DLD1 (cell line): Measurements from ENCODE around the gene CABP4.
"Not testable (repeated sequence)": the region's sequence is repeated elsewhere in the genome, so short reads cannot be mapped to it uniquely, and the experiment has no call there.

ENCODE experiments used
- in situ Hi-C: cut with HindIII; loops from 2 replicates; pipeline ENCODE4 v1.10.0; 2017; ENCODE audit warnings: low sequenced_read_pairs

The CABP4 gene

GRCh38 chr11:67452141-67452952 is 2.8 kb upstream of the CABP4 start, which contains the start of gene GPR152:
Gene GPR152, minus strand, starts transcription at chr11:67452729. Its CDS starts 5 bp downstream, at chr11:67452724.
- in situ Hi-C loops: no loop called here

GRCh38 chr11:67453816-67454732 is 1.1 kb upstream of the CABP4 start:
- in situ Hi-C loops: no loop called here

DNA sequence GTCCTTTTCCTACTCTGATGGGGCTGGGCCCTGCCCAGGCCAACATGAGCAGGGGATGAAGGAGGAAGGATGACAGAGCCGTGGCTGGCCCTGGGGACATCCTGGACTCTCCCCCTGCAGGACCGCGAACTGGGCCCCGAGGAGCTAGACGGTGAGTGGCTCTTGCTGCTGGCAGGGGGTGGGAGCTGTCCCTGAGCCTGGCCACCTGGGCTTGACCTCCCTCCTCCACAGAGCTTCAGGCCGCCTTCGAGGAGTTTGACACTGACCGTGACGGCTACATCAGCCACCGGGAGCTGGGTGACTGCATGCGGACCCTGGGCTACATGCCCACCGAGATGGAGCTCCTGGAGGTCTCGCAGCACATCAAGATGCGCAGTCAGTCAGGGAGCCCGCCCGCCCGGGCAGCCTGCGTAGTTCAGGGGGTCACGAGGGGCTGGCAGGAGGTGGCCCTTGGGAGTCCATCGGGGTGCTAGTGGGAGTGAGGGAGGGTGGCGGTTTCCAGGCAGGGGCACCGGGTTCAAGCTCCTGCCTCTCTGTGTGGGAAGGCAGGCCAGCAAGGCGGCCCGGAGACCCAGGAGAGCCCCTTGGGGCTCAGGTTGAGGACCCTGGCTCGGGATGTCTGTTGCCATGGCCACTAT is 1.0 kb downstream of the CABP4 start:
- in situ Hi-C loops: no loop called here

- in situ Hi-C loops: no loop called here
These were observed 2.3 kb downstream of the CABP4 start for GRCh38 chr11:67457453-67457852.

DNA sequence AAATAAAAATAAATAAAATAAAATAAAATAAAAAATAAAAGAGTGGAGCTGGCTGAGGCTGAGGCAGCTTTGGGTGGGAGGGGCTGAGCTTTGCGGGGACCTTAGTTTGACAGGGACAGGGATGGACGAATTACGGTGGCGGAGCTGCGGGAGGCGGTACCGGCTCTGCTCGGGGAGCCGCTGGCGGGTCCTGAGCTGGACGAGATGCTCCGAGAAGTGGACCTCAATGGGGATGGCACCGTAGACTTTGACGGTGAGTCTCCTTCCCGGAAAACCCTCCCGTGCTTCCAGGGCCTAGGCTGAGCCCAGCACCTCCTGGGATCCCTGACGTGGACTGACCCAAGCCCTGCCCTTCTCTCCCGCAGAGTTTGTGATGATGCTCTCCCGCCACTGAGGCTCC is 3.1 kb downstream of the CABP4 start:
- in situ Hi-C loops: no loop called here

DNA sequence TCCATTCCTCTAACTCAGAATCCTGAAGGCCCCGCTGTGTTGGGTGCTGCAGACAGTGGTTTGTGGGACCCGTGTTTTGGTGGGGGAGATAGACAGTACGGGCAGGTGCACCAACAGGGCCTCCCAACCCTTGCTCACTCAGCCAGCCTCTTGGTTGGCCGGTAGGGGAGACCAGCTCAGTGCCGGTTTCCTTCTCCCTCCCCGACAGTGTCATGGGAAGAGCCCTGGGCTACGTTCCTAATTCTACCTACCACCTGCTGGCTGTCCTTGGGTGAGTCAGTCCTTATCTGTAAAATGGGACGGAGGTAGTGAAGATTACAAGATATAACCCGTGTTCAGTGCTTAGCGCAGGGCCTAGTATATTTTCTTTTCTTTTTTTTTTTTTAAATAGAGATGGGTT is 8.0 kb downstream of the CABP4 start:
- in situ Hi-C loops: no loop called here

GRCh38 chr11:67463680-67464410 is 8.7 kb downstream of the CABP4 start:
- in situ Hi-C loops: no loop called here

GRCh38 chr11:67464411-67465188 is 9.4 kb downstream of the CABP4 start:
- in situ Hi-C loops: no loop called here

GRCh38 chr11:67465189-67465510 is 10.0 kb downstream of the CABP4 start:
- in situ Hi-C loops: no loop called here

- in situ Hi-C loops: not testable (repeated sequence)
These were observed 10.4 kb downstream of the CABP4 start for GRCh38 chr11:67465530-67465929.

DNA sequence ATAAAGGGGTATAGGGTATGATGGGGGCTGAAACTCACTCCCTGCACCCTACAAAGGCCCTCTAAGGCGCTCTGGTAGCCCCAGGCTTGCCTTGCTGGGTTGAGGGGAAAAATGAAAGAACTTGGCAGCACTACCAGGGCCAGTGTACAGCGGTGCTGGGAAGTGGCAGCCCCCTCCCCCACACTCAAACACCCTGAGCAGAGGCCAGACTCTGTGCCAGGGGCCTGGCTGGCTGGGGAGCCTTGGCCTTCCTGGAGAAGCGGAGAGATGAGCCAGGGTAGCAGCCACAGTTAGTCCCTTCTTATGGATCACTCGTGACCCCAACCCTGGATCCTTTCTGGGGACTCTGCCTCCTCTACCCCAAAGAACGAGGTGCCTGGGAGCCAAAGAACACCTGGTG is 11.2 kb downstream of the CABP4 start:
- in situ Hi-C loops: no loop called here

DNA sequence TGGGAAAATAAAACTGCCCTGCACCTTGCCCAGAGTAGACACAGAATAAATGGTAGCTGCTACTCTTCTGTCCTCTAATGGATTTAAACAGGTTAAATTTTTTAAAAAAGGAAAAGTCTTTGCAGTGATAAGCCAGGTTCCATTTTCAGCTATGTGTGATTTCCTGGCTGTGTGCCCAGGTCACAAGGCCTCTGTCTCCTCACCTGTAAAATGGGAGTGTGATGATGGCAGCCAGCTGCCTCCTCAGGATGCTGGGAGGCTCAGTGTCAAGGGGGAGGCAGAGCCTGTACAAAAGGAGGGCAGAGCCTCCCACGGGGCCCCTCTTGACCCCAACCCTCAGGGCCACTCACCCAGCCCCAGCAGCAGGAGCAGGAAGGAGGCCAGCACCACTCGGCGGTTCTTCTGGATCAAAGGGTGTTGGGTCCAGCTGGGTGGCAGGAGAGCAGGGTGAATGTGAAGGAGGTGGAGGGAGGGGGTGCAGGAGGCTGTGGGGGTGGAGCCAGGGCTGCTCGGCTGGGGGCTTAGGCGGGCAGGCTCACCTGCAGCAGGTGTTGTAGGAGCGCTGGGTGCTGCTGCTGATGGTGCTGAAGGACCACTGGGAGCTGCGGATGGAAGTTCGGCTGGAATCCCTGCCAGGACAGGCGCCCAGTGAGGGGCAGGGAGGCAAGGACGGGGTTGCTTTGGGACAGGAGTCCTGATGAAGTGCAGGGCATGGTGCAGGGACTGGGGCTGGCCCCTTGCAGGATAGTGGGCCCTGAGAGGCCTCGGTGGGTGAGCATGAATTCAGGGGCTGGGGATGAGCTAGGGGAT is 12.0 kb downstream of the CABP4 start:
- in situ Hi-C loops: no loop called here

DNA sequence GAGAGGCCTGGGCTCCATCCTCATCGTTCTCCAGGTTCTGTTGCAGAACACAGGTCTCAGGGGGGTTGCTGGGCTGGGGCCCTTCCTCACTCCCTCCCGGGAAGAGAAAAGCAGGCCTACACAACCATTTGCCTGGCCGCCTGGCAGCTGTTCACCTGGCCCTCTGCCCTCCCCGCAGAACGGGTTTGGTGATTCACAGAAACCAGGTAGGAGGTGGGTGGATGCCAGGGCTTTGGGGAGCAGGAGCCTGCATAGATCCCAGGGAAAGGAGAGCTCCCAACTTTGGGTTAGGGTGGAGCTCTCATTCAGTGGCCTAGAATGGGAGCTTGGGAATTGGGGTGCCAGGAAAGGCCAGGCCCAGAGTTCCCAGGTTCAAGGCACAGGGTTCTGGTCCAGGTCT is 12.9 kb downstream of the CABP4 start:
- in situ Hi-C loops: no loop called here

- in situ Hi-C loops: no loop called here
These were observed 13.3 kb downstream of the CABP4 start for GRCh38 chr11:67468456-67468758.

GRCh38 chr11:67468759-67469507 is 13.8 kb downstream of the CABP4 start, which contains the start of gene TMEM134:
Gene TMEM134, minus strand, starts transcription at chr11:67469251. Its CDS starts 59 bp downstream, at chr11:67469192.
- in situ Hi-C loops: no loop called here

GRCh38 chr11:67469508-67469811 is 14.3 kb downstream of the CABP4 start:
- in situ Hi-C loops: no loop called here

DNA sequence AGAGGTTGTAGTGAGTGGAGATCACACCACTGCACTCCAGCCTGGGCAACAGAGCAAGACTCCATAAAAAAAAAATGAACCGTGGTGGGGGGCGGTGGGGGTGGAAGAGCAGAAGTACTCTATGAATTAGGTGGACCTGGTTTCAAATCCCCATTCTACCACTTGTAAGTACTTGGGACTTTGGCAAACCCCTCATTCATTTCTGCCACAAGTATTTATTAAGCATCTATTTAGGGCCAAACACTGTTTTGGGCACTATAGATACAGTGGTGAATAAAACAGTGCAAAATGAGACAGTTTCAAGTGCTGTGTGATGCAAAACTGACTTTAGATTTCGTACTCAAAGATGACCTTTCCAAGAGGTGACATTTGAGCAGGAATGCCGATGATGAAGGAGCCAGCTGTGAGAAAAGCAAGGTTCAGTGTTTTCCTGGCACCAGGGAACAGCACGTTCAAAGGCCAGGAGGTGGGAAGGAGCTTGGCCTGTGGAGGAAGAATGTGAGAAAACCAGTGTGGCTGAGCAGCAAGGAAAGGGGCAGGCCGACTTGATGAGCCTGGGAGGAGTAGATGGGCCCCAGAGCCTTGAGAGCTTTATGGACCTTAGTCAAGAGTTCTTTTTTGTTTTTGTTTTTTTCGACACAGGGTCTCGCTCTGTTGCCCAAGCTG is 15.3 kb downstream of the CABP4 start:
- in situ Hi-C loops: no loop called here

- in situ Hi-C loops: no loop called here
These were observed 17.7 kb downstream of the CABP4 start for GRCh38 chr11:67472882-67473281.
